ENCODE data around the gene ROBO1. TPM values are rescaled to one million over a fixed set of nuclear protein-coding genes. Genes with fewer than 3 reads are reported as not detected.

ROBO1 gene
- total and polyA plus RNA-seq, 2 of the 8 experiments (the other 6 are each of a cell fraction or from before 2014, with no cell fraction given) = 51.4 to 91.0 TPM

GRCh38 chr3:78765671-78766485 lies 1001.9 kb downstream of the ROBO1 start (continued):
- no peak for TF ChIP-seq TCF12 (IDR thresholded peaks at IDR 0.05; ENCODE audit: low read depth, low read length)
- TF ChIP-seq JUND (IDR thresholded peaks at IDR 0.05; ENCODE audit: low read length) = no peak
- TF ChIP-seq JUN (IDR thresholded peaks at IDR 0.05; ENCODE audit: low read depth, low read length) = no peak
- no peak for TF ChIP-seq NRF1 (IDR thresholded peaks at IDR 0.05; ENCODE audit: low read depth, low read length)
- no peak for TF ChIP-seq SAP30 (IDR thresholded peaks at IDR 0.05; ENCODE audit: insufficient read depth, insufficient replicate concordance, low read length)
